ENCODE results near the gene ASIC3. TPM values are rescaled to one million over a fixed set of nuclear protein-coding genes. Genes with fewer than 3 reads are reported as not detected.

Gene ASIC3
- total and polyA plus RNA-seq, 3 experiments from 2014 or later, result 2.6 to 3.6 TPM; not detected in 1

DNA sequence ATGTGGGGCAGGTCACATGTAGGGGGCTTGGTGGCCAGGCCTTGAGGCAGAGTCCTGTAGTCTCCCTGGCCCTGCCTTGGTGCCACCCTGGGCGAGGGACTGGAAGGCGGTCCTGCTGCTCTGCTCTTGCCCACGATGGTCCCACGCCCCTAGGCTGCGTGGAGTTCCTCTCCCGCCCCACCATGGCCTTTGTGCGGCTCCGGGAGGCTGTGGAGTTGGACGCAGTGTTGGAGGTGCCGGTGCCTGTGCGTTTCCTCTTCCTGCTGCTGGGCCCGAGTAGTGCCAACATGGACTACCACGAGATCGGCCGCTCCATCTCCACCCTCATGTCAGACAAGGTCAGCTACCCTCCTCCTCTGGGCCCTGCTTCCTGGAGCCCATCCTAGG is 22.2 kb downstream of the ASIC3 start:
- Histone ChIP-seq H3K9me3 (ENCODE audit: low read length) (no peaks in the 10 kb centered on the region), H3K27me3 (ENCODE audit: insufficient read depth, low read length, poor library complexity, severe bottlenecking) (no peaks in the 10 kb centered on the region), H3K4me3 (ENCODE audit: low read length) (no peak overlapping the region), H3K36me3 (ENCODE audit: insufficient read depth, low read length) (no peaks in the 10 kb centered on the region), H3K4me1 (ENCODE audit: insufficient read depth, low read length) (no peaks in the 10 kb centered on the region), H3K27ac (ENCODE audit: low read depth, low read length) (no peak overlapping the region)
- ChIA-PET CTCF (interaction anchor here (1.5 to 2.9 kb wide), 2 partner anchors 40 kb away, joined by 3 to 9 read pairs; no protein-coding TSS in a partner anchor), POLR2A (no interaction called here)
- no peak for DNase-seq
- peak overlapping the region in 1 of 8 donors; percentile 61 for H3K27ac Mint-ChIP-seq
- no peaks in the 10 kb centered on the region for H3K27me3 Mint-ChIP-seq
- no peak overlapping the region for H3K4me3 Mint-ChIP-seq
- no peaks in the 10 kb centered on the region for H3K4me1 Mint-ChIP-seq
- H3K9me3 Mint-ChIP-seq, result no peaks in the 10 kb centered on the region
- H3K36me3 Mint-ChIP-seq, result peaks cover 3 to 71% (median 4%) of the 10 kb centered on the region in 3 donors

DNA sequence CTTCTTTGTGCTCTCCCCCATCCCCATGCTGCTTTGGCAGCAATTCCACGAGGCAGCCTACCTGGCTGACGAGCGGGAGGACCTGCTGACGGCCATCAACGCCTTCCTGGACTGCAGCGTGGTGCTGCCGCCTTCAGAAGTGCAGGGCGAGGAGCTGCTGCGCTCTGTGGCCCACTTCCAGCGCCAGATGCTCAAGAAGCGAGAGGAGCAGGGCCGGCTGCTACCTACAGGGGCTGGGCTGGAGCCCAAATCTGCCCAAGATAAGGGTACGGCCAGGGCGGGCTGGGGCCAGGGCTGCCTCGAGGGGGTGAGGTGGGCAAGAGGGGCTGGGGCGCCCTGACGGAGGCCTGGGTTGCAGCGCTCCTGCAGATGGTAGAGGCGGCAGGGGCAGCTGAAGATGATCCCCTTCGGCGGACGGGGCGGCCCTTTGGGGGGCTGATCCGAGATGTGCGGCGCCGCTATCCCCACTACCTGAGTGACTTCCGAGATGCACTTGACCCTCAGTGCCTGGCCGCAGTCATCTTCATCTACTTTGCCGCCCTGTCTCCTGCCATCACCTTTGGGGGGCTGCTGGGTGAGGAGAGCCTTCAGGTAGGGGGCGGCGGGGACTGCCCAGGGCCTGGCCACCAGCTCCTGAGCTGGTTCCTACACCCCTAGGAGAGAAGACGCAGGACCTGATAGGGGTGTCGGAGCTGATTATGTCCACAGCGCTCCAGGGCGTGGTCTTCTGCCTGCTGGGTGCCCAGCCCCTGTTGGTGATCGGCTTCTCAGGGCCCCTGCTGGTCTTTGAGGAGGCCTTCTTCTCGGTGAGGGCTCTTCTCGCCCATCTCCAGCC is 22.9 kb downstream of the ASIC3 start:
- peak overlapping the region in 1 of 8 donors; percentile 61 for H3K27ac Mint-ChIP-seq
- POLR2A ChIA-PET, result interaction anchor here (1.2 kb wide), 1 partner anchor 9 kb away, joined by 3 read pairs; the partner anchor contains the start of gene FASTK
- H3K36me3 Mint-ChIP-seq, result peaks cover 3 to 74% (median 4%) of the 10 kb centered on the region in 3 donors
- no peak for DNase-seq
- no peak overlapping the region for H3K4me3 ChIP-seq (ENCODE audit: low read length)
- H3K4me3 Mint-ChIP-seq, result no peak overlapping the region
- no peaks in the 10 kb centered on the region for H3K4me1 Mint-ChIP-seq
- no peaks in the 10 kb centered on the region for H3K27me3 Mint-ChIP-seq
- no peaks in the 10 kb centered on the region for H3K4me1 ChIP-seq (ENCODE audit: insufficient read depth, low read length)
- no peaks in the 10 kb centered on the region for H3K9me3 Mint-ChIP-seq
- no peaks in the 10 kb centered on the region for H3K27me3 ChIP-seq (ENCODE audit: insufficient read depth, low read length, poor library complexity, severe bottlenecking)
- CTCF ChIA-PET, result interaction anchor here (1.5 kb wide), 1 partner anchor 39 kb away, joined by 3 read pairs; no protein-coding TSS in a partner anchor
- H3K36me3 ChIP-seq (ENCODE audit: insufficient read depth, low read length), result no peaks in the 10 kb centered on the region
- no peaks in the 10 kb centered on the region for H3K9me3 ChIP-seq (ENCODE audit: low read length)
- H3K27ac ChIP-seq (ENCODE audit: low read depth, low read length), result no peak overlapping the region

DNA sequence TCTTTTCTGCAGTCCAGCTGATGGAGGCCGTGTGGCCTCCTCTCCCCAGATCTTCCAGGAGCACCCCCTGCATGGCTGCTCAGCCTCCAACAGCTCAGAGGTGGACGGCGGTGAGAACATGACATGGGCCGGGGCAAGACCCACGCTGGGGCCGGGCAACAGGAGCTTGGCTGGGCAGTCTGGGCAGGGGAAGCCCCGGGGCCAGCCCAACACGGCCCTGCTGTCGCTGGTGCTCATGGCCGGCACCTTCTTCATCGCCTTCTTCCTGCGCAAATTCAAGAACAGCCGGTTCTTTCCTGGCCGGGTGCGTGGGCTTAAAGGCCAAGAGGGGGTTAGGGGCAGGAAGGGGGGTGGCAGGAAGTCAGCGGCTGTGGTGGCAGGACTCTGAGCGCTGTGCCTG is 25.7 kb downstream of the ASIC3 start:
- H3K4me3 Mint-ChIP-seq, result peak overlapping the region in 1 of 7 donors; percentile 44

DNA sequence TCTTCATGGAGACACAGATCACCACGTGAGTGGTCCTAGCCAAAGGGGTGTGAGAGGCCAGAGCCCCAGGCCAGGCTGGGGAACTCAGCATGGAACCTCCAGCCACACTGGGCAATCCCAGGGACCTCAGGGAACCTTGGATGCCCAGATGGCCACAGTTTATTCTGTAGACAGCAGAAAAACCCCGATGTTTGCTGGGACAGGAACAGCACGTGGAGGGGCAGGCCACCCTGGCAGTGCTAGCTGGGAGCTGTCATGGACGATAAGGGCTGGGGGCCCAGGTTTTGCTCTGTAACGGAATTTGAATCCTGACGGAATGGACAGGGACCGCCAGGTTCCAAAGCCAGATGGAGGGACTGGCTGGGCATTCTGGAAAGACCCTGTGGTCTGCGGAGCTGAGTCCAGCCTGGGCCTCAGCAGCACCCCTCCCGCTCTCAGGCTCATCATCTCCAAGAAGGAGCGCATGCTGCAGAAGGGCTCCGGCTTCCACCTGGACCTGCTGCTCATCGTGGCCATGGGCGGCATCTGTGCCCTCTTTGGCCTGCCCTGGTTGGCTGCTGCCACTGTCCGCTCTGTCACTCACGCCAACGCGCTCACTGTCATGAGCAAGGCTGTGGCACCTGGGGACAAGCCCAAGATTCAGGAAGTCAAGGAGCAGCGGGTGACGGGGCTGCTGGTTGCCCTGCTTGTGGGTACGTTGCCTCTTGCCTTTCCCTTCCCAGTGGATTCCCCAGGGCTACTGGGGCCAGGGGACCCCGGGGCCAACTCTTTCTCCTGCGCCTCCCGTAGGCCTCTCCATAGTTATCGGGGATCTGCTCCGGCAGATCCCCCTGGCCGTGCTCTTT is 26.7 kb downstream of the ASIC3 start:
- peak overlapping the region in 1 of 7 donors; percentile 58 for H3K4me3 Mint-ChIP-seq
- peaks cover 0 to 61% (median 0%) of the 10 kb centered on the region in 3 donors for H3K36me3 Mint-ChIP-seq
- ChIA-PET POLR2A (interaction anchor here (2.0 kb wide), 1 partner anchor 16 kb away, joined by 6 read pairs; the partner anchor contains the start of gene SLC4A2), CTCF (no interaction called here)
- Histone ChIP-seq H3K36me3 (ENCODE audit: insufficient read depth, low read length) (no peaks in the 10 kb centered on the region), H3K4me3 (ENCODE audit: low read length) (no peak overlapping the region), H3K27ac (ENCODE audit: low read depth, low read length) (no peak overlapping the region), H3K9me3 (ENCODE audit: low read length) (no peaks in the 10 kb centered on the region), H3K27me3 (ENCODE audit: insufficient read depth, low read length, poor library complexity, severe bottlenecking) (no peaks in the 10 kb centered on the region), H3K4me1 (ENCODE audit: insufficient read depth, low read length) (peaks cover 14% of the 10 kb centered on the region)
- peaks cover 10 to 19% (median 16%) of the 10 kb centered on the region in 3 donors for H3K4me1 Mint-ChIP-seq
- no peaks in the 10 kb centered on the region for H3K9me3 Mint-ChIP-seq
- peaks cover 0 to 2% of the 10 kb centered on the region in 2 donors for H3K27me3 Mint-ChIP-seq
- H3K27ac Mint-ChIP-seq, result peak overlapping the region in 3 of 8 donors; percentile 22 to 61 (median 37)
- DNase-seq, result no peak

More for the DNA sequence above, 25.7 kb downstream of the ASIC3 start:
- peaks cover 0 to under 1% of the 10 kb centered on the region in 2 donors for H3K27me3 Mint-ChIP-seq
- no peak overlapping the region for H3K4me3 ChIP-seq (ENCODE audit: low read length)
- ChIA-PET POLR2A (no interaction called here), CTCF (interaction anchor here (1.1 kb wide), 1 partner anchor 13 kb away, joined by 3 read pairs; no protein-coding TSS in a partner anchor)
- peaks cover 3 to 67% (median 4%) of the 10 kb centered on the region in 3 donors for H3K36me3 Mint-ChIP-seq
- peaks cover 4% of the 10 kb centered on the region for H3K4me1 ChIP-seq (ENCODE audit: insufficient read depth, low read length)
- DNase-seq, result no peak
- no peak overlapping the region for H3K27ac ChIP-seq (ENCODE audit: low read depth, low read length)
- peak overlapping the region in 3 of 8 donors; percentile 36 to 61 (median 54) for H3K27ac Mint-ChIP-seq
- no peaks in the 10 kb centered on the region for H3K27me3 ChIP-seq (ENCODE audit: insufficient read depth, low read length, poor library complexity, severe bottlenecking)
- H3K9me3 Mint-ChIP-seq, result no peaks in the 10 kb centered on the region
- no peaks in the 10 kb centered on the region for H3K36me3 ChIP-seq (ENCODE audit: insufficient read depth, low read length)
- no peaks in the 10 kb centered on the region for H3K9me3 ChIP-seq (ENCODE audit: low read length)
- peaks cover 6 to 8% (median 8%) of the 10 kb centered on the region in 3 donors for H3K4me1 Mint-ChIP-seq

DNA sequence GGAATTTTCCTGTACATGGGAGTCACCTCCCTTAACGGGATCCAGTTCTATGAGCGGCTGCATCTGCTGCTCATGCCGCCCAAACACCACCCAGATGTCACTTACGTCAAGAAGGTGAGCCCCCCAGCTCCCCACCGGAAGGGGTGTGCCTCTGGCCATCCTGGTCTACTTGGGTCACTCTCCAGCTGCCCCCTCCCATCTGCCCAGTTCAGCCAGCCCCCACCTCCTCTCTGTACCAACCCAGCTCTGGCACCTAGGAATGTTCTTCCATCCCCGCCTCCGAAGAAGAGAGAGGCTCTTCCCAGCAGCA is 27.3 kb downstream of the ASIC3 start:
- Mint-ChIP-seq H3K27me3 (peaks cover 0 to 2% of the 10 kb centered on the region in 2 donors), H3K27ac (peak overlapping the region in 3 of 8 donors; percentile 22 to 61 (median 37)), H3K36me3 (peaks cover 0 to 56% (median 0%) of the 10 kb centered on the region in 3 donors), H3K4me1 (peaks cover 10 to 24% (median 17%) of the 10 kb centered on the region in 3 donors), H3K9me3 (no peaks in the 10 kb centered on the region), H3K4me3 (peak overlapping the region in 1 of 7 donors; percentile 58)
- Histone ChIP-seq H3K4me3 (ENCODE audit: low read length) (no peak overlapping the region), H3K27me3 (ENCODE audit: insufficient read depth, low read length, poor library complexity, severe bottlenecking) (no peaks in the 10 kb centered on the region), H3K36me3 (ENCODE audit: insufficient read depth, low read length) (no peaks in the 10 kb centered on the region), H3K27ac (ENCODE audit: low read depth, low read length) (no peak overlapping the region), H3K9me3 (ENCODE audit: low read length) (no peaks in the 10 kb centered on the region), H3K4me1 (ENCODE audit: insufficient read depth, low read length) (peaks cover 15% of the 10 kb centered on the region)
- DNase-seq, result no peak
- CTCF ChIA-PET, result no interaction called here
- POLR2A ChIA-PET, result interaction anchor here (2.0 kb wide), 1 partner anchor 17 kb away, joined by 6 read pairs; the partner anchor contains the start of gene SLC4A2

DNA sequence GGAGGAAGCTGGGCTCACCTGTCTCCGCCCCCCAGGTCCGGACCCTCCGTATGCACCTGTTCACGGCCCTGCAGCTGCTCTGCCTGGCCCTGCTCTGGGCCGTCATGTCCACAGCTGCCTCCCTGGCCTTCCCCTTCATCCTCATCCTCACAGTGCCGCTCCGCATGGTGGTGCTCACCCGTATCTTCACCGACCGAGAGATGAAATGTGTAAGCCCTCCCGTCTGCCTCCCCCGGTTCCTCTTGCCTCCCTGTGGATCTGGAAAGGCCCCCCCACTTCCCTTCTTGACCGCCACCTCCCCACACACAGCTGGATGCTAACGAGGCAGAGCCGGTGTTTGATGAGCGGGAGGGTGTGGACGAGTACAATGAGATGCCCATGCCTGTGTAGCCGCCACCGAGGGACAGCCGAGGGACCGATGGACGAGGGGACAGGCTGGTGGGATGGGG is 27.7 kb downstream of the ASIC3 start:
- no peaks in the 10 kb centered on the region for H3K27me3 ChIP-seq (ENCODE audit: insufficient read depth, low read length, poor library complexity, severe bottlenecking)
- POLR2A ChIA-PET, result interaction anchor here (2.0 kb wide), 1 partner anchor 17 kb away, joined by 6 read pairs; the partner anchor contains the start of gene SLC4A2
- H3K4me1 ChIP-seq (ENCODE audit: insufficient read depth, low read length), result peaks cover 18% of the 10 kb centered on the region
- peaks cover 0 to 2% of the 10 kb centered on the region in 2 donors for H3K27me3 Mint-ChIP-seq
- H3K4me1 Mint-ChIP-seq, result peaks cover 10 to 27% (median 17%) of the 10 kb centered on the region in 3 donors
- H3K27ac ChIP-seq (ENCODE audit: low read depth, low read length), result no peak overlapping the region
- H3K36me3 Mint-ChIP-seq, result peaks cover 0 to 54% (median 0%) of the 10 kb centered on the region in 3 donors
- no peaks in the 10 kb centered on the region for H3K9me3 Mint-ChIP-seq
- H3K36me3 ChIP-seq (ENCODE audit: insufficient read depth, low read length), result no peaks in the 10 kb centered on the region
- no peak for DNase-seq
- no peaks in the 10 kb centered on the region for H3K9me3 ChIP-seq (ENCODE audit: low read length)
- H3K4me3 ChIP-seq (ENCODE audit: low read length), result no peak overlapping the region
- peak overlapping the region in 1 of 8 donors; percentile 89 for H3K27ac Mint-ChIP-seq
- CTCF ChIA-PET, result no interaction called here
- H3K4me3 Mint-ChIP-seq, result no peak overlapping the region

DNA sequence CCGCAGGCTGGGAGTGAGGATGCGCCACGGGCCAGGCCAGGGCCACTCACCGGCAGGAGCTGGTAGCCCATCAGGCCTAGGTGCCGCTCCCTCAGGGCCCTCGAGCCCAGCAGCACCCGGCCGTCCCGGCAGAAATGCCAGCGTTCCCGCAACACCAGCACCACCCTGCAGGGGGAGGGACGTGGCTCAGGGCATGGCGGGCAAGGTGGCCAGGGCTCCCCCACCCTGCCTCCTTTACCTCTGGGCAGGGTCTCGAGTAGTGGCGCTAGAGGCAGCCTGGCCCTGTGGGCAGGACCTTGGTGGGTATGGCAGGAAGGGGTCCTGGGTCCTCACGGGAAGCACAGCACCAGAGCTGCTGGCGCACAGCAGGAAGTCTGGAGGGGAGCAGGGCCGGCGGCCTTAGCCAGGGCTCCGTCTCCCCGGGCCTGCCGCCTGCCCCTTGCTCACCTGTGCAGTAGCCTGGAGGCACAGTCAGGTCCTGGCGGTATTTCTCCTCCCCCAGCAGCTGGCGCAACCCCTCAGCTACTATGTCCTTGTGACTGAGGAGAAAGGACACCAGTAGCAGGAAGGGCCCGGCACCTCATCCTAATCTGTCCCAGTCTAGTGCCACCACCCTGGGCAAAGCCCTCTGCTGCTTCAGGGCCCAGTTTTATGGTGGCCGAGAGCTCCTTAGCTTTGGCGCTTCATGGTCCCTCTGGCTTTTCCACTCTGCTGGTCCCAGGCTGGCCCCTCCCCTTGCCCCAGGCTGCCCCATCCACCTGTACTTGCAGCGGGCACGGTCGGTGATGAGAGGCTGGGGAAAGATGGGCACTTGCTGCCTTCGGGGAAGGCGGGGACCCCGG is 28.8 kb downstream of the ASIC3 start:
- Mint-ChIP-seq H3K4me1 (peaks cover 12 to 35% (median 17%) of the 10 kb centered on the region in 3 donors), H3K27ac (no peak overlapping the region), H3K9me3 (no peaks in the 10 kb centered on the region), H3K36me3 (peaks cover 0 to 49% (median 0%) of the 10 kb centered on the region in 3 donors), H3K27me3 (peaks cover 0 to 2% of the 10 kb centered on the region in 2 donors), H3K4me3 (peak overlapping the region in 1 of 7 donors; percentile 36)
- Histone ChIP-seq H3K36me3 (ENCODE audit: insufficient read depth, low read length) (no peaks in the 10 kb centered on the region), H3K4me3 (ENCODE audit: low read length) (no peak overlapping the region), H3K27ac (ENCODE audit: low read depth, low read length) (no peak overlapping the region), H3K4me1 (ENCODE audit: insufficient read depth, low read length) (peaks cover 27% of the 10 kb centered on the region), H3K27me3 (ENCODE audit: insufficient read depth, low read length, poor library complexity, severe bottlenecking) (no peaks in the 10 kb centered on the region), H3K9me3 (ENCODE audit: low read length) (no peaks in the 10 kb centered on the region)
- ChIA-PET POLR2A (interaction anchor here (2.0 kb wide), 1 partner anchor 18 kb away, joined by 6 read pairs; the partner anchor contains the start of gene SLC4A2), CTCF (interaction anchor here (0.6 to 1.3 kb wide), 2 partner anchors 19 to 49 kb away, joined by 3 read pairs; partner anchors contain the start of gene ABCB8)
- DNase-seq, result no peak

All from CD8-positive, alpha-beta memory T cell (primary cell).